CD4-positive, alpha-beta memory T cell (primary cell): ENCODE results near the gene TLR10. TPM values are rescaled to one million over a fixed set of nuclear protein-coding genes. Genes with fewer than 3 reads are reported as not detected.
A peak's percentile ranks its signal among the peaks of the same experiment; 100 is the strongest.

ENCODE experiments used
- CTCF ChIA-PET: fragments of 350-600 bp; sonication (Branson Sonifier 250); formaldehyde crosslinking; loops from one replicate; lab custom pipeline; 2021; ENCODE audit warnings: inconsistent platforms; ENCODE audit not compliant: partially characterized antibody; lab: Charles Lee
- POLR2A ChIA-PET: fragments of 350-600 bp; sonication (Branson Sonifier 250); formaldehyde crosslinking; loops from one replicate; lab custom pipeline; 2021; ENCODE audit not compliant: partially characterized antibody; lab: Charles Lee
- DNase-seq, 5 donors: peaks; one replicate each; pipeline versions ENCODE4 v3.0.0 to v3.0.0-alpha.2; 2020 to 2022; ENCODE audit warnings: mixed read lengths in 1 of 5
- H3K27ac ChIP-seq: one replicate; pipeline ENCODE4 v1.7.0; 2013; ENCODE audit warnings: low read depth, low read length
- H3K27me3 ChIP-seq: 2 replicates; pipeline ENCODE4 v1.7.0; 2013; ENCODE audit warnings: mild to moderate bottlenecking, low read length, moderate library complexity; ENCODE audit not compliant: insufficient read depth
- H3K36me3 ChIP-seq: 2 replicates; pipeline ENCODE4 v1.7.0; 2013; ENCODE audit warnings: mild to moderate bottlenecking, low read length, moderate library complexity; ENCODE audit not compliant: insufficient read depth
- H3K4me1 ChIP-seq: 2 replicates; pipeline ENCODE4 v1.7.0; 2013; ENCODE audit warnings: mild to moderate bottlenecking, low read length, moderate library complexity; ENCODE audit not compliant: insufficient read depth
- H3K4me3 ChIP-seq, 2 donors: one replicate each; pipeline ENCODE4 v1.7.0; 2013; ENCODE audit warnings: low read length in 2 of 2, mild to moderate bottlenecking in 1 of 2
- H3K9me3 ChIP-seq, 2 donors: one replicate each; pipeline ENCODE4 v1.7.0; 2013; ENCODE audit warnings: low read length in 2 of 2, control low read depth in 1 of 2; ENCODE audit not compliant: control insufficient read depth in 1 of 2
- H3K27ac Mint-ChIP-seq, 7 donors: one replicate each; pipeline ENCODE4 v1.8.0; 2020 to 2021; ENCODE audit warnings: mixed read lengths in 7 of 7, mild to moderate bottlenecking in 6 of 7, inconsistent platforms in 3 of 7, moderate library complexity in 3 of 7
- H3K27me3 Mint-ChIP-seq, 2 donors: one replicate each; pipeline ENCODE4 v1.8.0; 2020 to 2021; ENCODE audit warnings: mixed read lengths in 2 of 2
- H3K36me3 Mint-ChIP-seq, 2 donors: one replicate each; pipeline ENCODE4 v1.8.0; 2020 to 2021; ENCODE audit warnings: mixed read lengths in 2 of 2, inconsistent platforms in 1 of 2, mild to moderate bottlenecking in 1 of 2
- H3K4me1 Mint-ChIP-seq, 4 donors: one replicate each; pipeline ENCODE4 v1.8.0; 2020 to 2021; ENCODE audit warnings: mixed read lengths in 4 of 4, mild to moderate bottlenecking in 1 of 4
- H3K4me3 Mint-ChIP-seq, 8 donors: one replicate each; pipeline ENCODE4 v1.8.0; 2020 to 2021; ENCODE audit warnings: mixed read lengths in 8 of 8, mild to moderate bottlenecking in 7 of 8, moderate library complexity in 6 of 8, inconsistent platforms in 3 of 8
- H3K9me3 Mint-ChIP-seq, 8 donors: one replicate each; pipeline ENCODE4 v1.8.0; 2020 to 2021; ENCODE audit warnings: mixed read lengths in 8 of 8, mild to moderate bottlenecking in 5 of 8, inconsistent platforms in 3 of 8, moderate library complexity in 1 of 8
- intact Hi-C: fragments of 100-400 bp; cut with micrococcal nuclease; formaldehyde crosslinking; loops from one replicate; pipeline ENCODE4 v1.15.1; 2023
- polyA plus RNA-seq, 2 donors: library from polyadenylated mRNA; unstranded; fragments of 300-500 nt; fragmentation: Illumina TruSeq; gene quantifications; one replicate each; pipeline ENCODE4 v1.2.3, GENCODE V29; 2021
- total RNA-seq, 2 experiments: library from RNA; stranded (reverse); gene quantifications; one replicate each; pipeline ENCODE4 v1.2.3, GENCODE V29; 2021

Gene TLR10
- total and polyA plus RNA-seq, 4 experiments from 2014 or later, result 0.20 to 1.1 (median 0.28) TPM; not detected in 1

GRCh38 chr4:38724475-38724808, 58.3 kb downstream of the TLR10 start:
- Mint-ChIP-seq H3K9me3 (no peaks in the 10 kb centered on the region), H3K4me1 (peaks cover 7 to 21% (median 12%) of the 10 kb centered on the region in 4 donors), H3K27me3 (no peaks in the 10 kb centered on the region), H3K36me3 (no peaks in the 10 kb centered on the region), H3K4me3 (no peak overlapping the region), H3K27ac (peak overlapping the region in 1 of 7 donors; percentile 11)
- CTCF ChIA-PET, result interaction anchor here (1.4 kb wide), 1 partner anchor 545 kb away, joined by 5 read pairs; no protein-coding TSS in a partner anchor
- intact Hi-C loops, result no loop called here
- no peak for DNase-seq
- Histone ChIP-seq H3K36me3 (no peaks in the 10 kb centered on the region), H3K9me3 (no peaks in the 10 kb centered on the region), H3K27ac (no peak overlapping the region), H3K4me3 (no peak overlapping the region), H3K4me1 (peaks cover 21% of the 10 kb centered on the region), H3K27me3 (no peaks in the 10 kb centered on the region)
- POLR2A ChIA-PET, result interaction anchor here (0.9 to 1.5 kb wide), 2 partner anchors 401 to 547 kb away, joined by 3 read pairs; no protein-coding TSS in a partner anchor

GRCh38 chr4:38723726-38724474, 58.9 kb downstream of the TLR10 start:
- DNase-seq, result no peak
- H3K4me1 ChIP-seq, result peaks cover 18% of the 10 kb centered on the region
- CTCF ChIA-PET, result interaction anchor here (1.4 kb wide), 1 partner anchor 544 kb away, joined by 5 read pairs; no protein-coding TSS in a partner anchor

DNA sequence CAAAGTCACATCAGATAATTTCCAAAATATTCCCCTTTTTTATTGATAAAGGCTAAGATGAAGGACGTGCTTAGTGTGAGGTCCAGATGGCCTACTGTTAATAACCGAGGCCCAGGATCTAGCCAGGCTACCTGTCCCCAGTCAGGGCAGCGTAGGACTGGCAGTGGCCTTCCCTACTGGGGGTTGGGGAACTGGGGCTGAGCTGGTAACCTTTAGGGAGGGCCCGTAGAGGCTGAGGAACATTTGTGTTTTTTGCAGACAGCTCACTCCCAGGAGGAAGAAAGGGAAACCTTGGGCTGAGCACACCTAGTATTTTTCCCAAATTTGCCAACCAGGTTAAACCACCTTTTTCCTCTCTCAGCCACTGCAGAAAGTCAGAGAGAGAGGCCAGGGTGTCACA, 59.7 kb downstream of the TLR10 start:
- CTCF ChIA-PET, result interaction anchor here (1.4 kb wide), 1 partner anchor 543 kb away, joined by 5 read pairs; no protein-coding TSS in a partner anchor
- no peaks in the 10 kb centered on the region for H3K27me3 ChIP-seq

More at GRCh38 chr4:38723726-38724474, 58.9 kb downstream of the TLR10 start:
- Mint-ChIP-seq H3K4me3 (no peak overlapping the region), H3K36me3 (no peaks in the 10 kb centered on the region), H3K9me3 (no peaks in the 10 kb centered on the region), H3K27me3 (no peaks in the 10 kb centered on the region), H3K4me1 (peaks cover 7 to 18% (median 9%) of the 10 kb centered on the region in 4 donors), H3K27ac (peak overlapping the region in 1 of 7 donors; percentile 11)
- Histone ChIP-seq H3K9me3 (no peaks in the 10 kb centered on the region), H3K4me3 (no peak overlapping the region), H3K27me3 (no peaks in the 10 kb centered on the region), H3K27ac (no peak overlapping the region), H3K36me3 (no peaks in the 10 kb centered on the region)
- intact Hi-C loops, result no loop called here
- POLR2A ChIA-PET, result interaction anchor here (1.5 kb wide), 1 partner anchor 401 kb away, joined by 3 read pairs; no protein-coding TSS in a partner anchor

More for the DNA sequence above, 59.7 kb downstream of the TLR10 start:
- H3K36me3 ChIP-seq, result no peaks in the 10 kb centered on the region
- no peak overlapping the region for H3K27ac ChIP-seq
- peak overlapping the region in 1 of 7 donors; percentile 80 for H3K27ac Mint-ChIP-seq
- POLR2A ChIA-PET, result no interaction called here
- H3K4me3 Mint-ChIP-seq, result no peak overlapping the region
- no peaks in the 10 kb centered on the region for H3K27me3 Mint-ChIP-seq
- no peaks in the 10 kb centered on the region for H3K9me3 ChIP-seq
- intact Hi-C loops, result no loop called here
- H3K4me1 Mint-ChIP-seq, result peaks cover 2 to 10% (median 4%) of the 10 kb centered on the region in 4 donors
- no peak overlapping the region for H3K4me3 ChIP-seq
- no peaks in the 10 kb centered on the region for H3K9me3 Mint-ChIP-seq
- H3K36me3 Mint-ChIP-seq, result no peaks in the 10 kb centered on the region
- H3K4me1 ChIP-seq, result peaks cover 10% of the 10 kb centered on the region
- no peak for DNase-seq

Other genes with a start within 250 kb of the TLR10 start
- gene KLF3, start 118.8 kb downstream of the TLR10 start, total RNA-seq, result 100 to 1,000 TPM; 119 to 122 TPM
- gene KLF3, start 118.8 kb downstream of the TLR10 start, polyA plus RNA-seq, result 10 to 100 TPM; 72.4 to 83.3 TPM
- gene TLR1, start 21.8 kb upstream of the TLR10 start, total RNA-seq, result 10 to 100 TPM; 20.6 to 24.3 TPM
- gene TLR1, start 21.8 kb upstream of the TLR10 start, polyA plus RNA-seq, result 10 to 100 TPM; 16.2 to 19.2 TPM
- 1 to 10 TPM; 7.3 to 7.7 TPM for gene TLR6, start 73.8 kb upstream of the TLR10 start, total RNA-seq
- gene TLR6, start 73.8 kb upstream of the TLR10 start, polyA plus RNA-seq, result under 1 TPM; 0.03 to 0.89 TPM
- gene FAM114A1, start 84.8 kb upstream of the TLR10 start, total RNA-seq, result under 1 TPM; 0.09 to 0.44 TPM
- gene FAM114A1, start 84.8 kb upstream of the TLR10 start, polyA plus RNA-seq, result under 1 TPM in 1 of 2 donors, not detected in 1; 0.64 TPM
- 10 to 100 TPM; 16.8 to 19.3 TPM for gene TMEM156, start 249.4 kb upstream of the TLR10 start, total RNA-seq
- 10 to 100 TPM; 46.2 to 53.1 TPM for gene TMEM156, start 249.4 kb upstream of the TLR10 start, polyA plus RNA-seq